ENCODE results near the gene HS1BP3.

The HS1BP3 gene

DNA sequence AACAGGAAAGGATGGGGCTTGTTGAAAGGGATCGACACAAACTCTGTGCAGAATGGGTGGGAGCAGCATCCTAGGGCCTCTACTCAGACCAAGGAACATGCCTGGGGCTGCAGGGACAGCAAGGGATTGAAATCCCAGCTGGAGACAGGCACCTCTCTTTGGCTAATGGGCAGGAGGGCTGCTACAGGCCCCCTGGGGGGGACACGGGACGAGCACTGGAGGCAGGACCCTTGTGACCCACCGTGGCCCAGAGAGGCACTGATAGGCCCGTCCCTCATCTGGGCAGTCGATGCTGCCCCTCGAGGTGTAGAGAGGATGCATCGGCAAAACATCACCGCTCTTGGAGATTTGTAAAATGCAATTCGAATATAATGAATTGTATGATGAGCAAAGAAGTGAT, 5.1 kb downstream of the HS1BP3 start:
- DNase-seq (ENCODE audit: low read depth): no peak

DNA sequence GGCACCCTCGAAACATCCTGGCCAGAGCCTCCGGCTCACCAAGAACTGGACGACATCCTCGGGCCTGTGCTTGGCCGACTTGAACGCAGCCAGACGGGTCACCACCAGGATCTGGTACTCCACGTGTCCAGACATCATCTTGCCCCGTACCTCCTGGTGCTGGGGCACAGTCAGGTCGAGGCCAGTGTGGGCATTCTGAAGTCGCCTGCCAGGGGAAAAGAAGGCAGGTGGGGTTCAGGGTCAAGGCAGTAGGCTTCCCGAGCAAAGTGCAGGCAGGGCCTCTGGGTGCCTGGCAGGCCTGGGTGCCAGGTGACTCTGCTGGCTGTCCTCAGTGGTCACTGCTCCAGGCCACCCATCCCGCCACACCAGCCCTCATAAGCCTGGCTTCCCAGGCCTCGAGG, 5.6 kb downstream of the HS1BP3 start:
- DNase-seq (ENCODE audit: low read depth): no peak

DNA sequence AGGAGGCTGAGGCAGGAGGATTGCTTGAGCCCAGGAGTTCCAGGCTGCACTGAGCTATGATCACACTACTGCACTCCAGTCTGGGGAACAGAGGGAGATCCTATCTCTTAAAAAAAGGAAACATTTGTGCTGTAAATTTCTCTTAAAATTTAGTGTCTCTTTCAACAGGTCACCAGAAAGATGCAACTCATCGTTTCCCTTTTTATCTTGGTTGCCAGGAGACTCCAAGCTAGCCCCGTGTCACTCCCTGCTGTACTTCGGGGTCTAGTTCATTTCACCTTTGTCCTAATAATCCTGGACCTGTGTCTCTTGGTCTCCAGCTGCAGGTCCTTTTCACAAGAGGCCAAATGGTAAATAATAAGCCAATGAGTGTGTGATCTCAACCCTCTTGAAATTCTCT, 7.1 kb downstream of the HS1BP3 start:
- DNase-seq (ENCODE audit: low read depth): no peak

DNA sequence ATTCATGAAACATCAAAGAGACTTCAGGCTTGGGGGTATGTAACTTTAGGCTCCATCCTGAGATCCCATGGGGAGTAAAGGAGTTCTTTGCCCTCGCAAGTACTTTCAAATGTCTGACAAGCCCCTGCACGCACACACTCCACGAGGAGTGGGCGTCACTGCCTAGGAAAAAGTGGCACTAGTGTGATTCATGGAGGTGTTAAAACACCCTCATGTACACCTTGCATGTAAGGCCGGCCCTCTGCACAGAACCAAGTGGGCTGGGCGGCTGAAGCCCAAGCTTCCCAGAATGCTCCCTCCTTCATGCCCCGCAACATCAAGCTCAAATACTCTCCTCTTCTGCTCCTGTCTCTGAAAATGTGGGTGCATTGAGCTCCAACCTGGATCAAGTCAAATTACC, 7.8 kb downstream of the HS1BP3 start:
- DNase-seq (ENCODE audit: low read depth): no peak

DNA sequence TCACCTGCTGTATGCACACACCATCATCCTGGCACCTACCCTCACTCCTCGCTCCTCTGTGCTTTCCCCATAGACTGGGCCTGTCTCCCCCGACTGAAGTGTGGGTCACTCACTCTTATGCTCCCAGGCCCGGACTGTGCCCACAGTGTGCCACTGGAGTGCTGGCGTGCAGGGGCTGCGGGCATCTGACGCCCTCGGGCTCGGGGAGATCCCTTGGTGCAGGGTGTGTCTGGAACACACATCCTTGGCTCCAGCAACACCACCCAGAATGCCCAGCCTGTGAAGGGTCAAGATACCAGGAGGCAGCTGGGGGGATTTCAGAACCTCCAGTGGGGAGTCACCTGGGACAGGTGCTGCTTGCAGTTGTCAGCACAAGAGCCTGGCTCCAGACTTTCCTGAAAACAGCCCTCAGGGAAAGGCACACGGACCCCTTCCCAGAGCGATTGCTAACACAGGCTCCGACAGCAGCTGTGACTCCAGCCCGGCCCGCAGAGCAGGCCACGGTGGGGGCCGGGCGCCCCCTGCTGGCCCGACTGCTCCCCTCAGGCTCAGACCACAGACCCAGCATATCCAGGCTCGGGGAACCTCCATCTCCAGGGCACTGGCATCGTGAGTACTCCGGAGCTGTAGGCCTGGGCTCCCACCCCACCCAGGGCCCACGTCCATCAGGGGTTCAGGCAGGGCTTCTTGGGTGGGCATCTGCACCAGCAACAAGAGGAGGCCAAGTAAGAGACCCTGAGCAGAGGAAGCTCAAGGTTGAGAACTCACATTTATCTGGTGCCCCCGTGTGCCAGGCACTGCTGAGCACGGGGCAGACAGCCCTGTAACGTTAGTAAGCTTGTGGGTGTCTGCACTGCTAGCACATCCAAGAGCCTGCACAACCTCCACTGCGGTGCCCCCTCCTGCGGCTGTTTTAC, 8.6 kb downstream of the HS1BP3 start:
- no peak for DNase-seq (ENCODE audit: low read depth)

DNA sequence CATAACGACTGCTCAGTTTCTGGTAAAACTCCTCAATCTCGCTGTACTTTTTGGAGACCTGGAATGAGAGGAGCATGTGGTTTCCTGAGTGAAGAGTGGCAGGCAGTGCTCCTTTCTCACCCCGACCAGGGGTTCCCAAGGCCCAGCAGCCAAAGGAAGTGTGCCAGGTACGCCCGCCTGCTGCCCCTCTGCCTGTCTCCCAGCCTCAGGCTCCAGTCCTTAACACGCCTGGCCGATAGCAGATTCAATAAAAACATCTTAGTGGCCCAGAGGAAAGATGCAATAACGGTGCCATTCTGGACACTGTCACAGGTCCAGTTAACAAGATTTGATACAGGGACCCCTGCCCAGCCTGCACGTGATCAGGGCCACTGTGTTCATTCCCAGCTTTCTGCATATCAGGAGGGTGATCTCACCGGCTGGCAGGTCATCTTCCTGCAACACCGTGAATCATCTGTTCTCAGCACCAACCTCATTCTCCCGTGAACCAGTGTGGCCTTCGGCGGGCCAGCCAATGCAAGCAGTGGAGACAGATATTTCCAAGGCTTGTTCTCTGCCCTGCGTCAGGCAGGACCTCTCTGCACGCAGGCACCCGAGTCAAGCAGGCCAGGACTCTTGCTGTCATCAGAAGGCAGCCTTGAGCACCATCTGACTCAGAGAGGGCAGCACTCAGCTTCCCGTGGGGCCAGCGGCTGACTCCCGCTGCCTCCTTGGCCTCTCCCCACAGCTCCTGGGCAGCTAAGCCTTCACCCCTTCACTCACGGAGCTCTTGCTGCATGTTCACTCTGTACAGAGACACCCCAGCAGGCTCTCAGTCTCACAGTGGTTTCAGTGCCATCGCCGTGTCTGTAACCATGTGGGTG, 9.5 kb downstream of the HS1BP3 start:
- DNase-seq (ENCODE audit: low read depth): no peak

DNA sequence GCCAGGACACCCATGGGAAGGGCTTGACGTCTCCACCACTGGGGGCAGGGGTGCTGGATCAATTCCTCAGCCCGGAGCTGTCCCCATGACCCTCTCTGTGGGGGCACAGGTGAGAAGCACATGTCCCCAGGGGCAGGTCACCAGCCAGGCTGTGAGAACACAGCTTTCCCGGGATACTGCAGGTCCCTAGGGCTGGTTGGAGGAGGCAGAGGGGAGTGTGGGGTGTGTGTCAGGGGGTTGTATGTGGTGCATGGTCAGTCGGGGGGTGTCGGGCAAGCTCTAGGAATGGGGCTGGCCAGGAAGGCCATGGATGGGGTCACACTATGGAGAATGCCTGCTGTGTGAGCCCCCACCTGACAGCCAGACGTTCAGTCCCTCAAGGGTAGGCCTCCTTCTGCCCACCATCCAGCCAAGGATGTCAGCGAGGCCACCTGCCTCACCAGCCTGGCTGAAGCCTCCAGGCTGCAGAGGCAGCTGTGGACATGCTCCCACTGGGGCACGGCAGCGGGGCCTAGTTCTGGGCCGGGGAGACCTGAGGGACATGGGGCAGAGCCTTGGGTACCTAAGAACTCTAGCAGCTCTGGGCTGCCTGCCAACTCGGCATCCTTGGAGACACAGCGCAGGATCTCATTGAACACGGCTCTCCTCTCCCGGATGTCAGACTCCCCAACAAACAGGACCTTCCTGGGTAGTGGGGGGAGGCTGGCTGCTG, 10.3 kb downstream of the HS1BP3 start:
- no peak for DNase-seq (ENCODE audit: low read depth)

DNA sequence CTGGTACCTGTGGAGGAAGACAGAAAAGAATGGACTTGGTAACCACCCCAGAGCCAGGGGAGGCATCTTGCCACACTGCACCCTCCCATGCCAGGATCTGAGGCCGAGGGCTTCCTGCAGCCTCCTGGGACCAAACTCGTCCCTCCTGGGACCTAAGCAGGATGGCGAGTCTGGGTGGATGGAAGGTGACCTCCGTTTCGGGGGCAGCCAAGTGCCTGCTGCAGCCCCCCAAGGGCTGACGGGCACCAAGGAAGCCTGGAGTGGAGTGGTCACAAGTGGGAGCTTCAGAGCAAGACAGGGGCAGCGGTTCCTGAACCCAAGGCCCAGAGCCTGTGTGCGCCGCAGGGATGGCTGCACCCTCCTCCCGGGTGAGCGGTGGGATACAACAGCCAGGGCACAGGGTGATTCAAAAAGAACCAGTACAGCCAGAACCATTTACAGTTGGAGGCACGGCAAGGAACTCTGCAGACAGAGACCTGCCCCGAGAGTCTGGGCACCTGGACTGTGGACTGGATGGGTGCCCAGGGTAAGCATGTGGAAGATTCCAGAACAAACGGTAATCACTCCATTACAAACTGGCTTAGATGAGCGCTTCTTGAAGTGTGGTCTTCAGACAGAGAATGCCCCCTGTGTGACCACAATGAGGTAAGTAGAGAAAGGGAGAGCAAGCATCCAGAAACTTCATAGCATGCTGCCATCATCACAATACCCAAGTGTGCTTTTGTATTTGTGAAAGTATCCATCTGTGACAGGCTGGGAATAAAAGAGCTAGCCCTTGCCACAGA, 12.1 kb downstream of the HS1BP3 start:
- no peak for DNase-seq (ENCODE audit: low read depth)

DNA sequence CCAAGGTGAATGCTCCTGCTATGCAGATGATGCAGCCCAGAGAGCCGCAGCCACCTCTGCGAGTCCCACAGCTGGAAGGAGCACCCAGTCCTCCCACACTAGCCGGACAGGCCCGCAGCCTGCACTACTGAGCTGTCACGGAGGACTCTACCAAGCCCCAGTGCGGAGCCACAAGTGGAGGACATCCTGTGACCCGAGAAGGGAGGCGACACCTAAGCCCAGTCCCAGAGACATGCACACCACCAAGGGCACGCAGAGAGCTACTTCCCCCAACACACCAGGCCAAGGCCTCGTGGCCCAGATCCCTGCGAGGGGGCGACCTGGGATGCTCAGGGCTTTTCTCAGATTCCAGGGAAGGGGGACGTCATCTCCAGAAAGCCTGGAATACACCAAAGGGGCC, 12.9 kb downstream of the HS1BP3 start:
- no peak for DNase-seq (ENCODE audit: low read depth)

DNA sequence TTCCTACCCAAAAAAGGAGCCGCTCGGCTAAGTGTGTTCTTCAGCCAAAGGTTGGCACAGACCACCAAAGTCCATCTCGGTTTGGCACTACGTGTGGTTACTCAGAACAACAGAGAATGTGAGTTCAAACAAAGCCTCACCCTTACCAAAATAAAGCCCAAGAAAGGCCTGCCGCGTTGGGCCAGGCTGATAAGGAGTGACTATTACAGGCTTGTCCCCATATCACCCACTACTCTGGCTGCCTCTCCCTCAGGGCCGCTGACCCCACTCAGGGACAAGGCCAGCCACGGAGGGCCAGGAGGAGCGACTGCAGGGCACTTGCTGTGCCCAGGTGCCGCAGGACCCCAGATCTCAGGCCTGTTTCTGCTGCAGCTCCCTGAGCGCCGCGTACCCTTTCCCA, 13.8 kb downstream of the HS1BP3 start:
- DNase-seq (ENCODE audit: low read depth): no peak

DNA sequence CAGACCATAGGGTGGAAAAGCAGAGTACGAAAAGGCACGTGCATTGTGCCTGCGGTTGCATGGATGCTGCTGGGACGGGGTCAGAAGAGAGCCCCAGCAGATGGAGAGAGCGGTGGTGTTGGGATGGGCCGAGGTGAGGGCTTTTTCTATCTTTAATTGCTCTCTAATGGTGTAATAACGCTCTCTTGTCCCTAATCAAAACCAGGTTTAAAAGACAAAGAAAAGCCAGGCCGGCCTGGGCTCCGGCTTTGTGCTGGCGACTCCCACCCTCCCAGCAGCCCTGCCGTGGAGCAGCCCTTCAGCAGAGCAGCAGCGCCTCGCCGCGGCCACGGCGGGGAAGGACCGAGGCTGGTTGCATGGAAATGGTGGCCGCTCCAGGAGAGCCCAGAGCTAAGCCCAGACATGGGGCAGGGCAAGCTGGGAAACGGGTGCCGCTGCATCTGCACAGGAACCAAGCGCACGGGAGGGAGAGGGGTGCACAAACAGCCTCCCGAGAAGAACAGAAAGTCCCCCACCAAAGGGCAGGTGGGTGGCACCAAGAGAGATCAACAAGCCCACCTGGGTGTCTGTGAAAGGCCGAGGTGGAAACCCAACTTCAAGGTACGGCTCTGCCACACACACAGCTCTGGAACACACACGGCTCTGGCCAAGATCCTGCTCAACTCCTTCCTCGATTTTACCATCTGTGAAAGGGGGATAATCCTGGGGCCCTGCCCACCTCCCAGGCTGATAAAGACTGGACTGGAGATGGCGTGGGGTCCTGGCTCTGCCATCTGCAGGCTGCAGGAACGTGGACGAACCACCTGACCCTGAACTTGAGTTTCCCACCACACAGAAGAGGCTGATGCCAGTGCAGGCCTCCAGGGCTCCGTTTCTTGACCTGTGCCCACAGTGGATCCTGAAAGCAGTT, 15.0 kb downstream of the HS1BP3 start:
- no peak for DNase-seq (ENCODE audit: low read depth)

DNA sequence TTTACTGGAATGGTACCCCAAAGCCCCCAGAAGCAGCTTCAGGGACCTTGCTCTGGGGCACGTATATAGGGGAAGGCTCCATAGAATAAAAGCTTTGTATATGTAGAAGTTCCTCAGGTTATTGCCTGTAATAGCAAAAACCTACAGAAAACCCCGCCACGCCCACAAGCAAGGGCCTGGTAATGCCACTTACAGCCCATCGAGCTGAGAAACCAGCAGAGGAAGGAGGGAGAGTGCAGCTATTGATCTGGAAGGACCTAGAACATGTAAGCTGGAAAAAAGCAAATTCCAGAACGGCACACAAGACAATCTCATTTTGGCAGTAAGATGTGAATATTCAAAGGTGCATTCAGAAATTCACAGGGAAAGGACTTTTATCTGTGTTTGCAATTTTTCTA, 15.8 kb downstream of the HS1BP3 start:
- no peak for DNase-seq (ENCODE audit: low read depth)

DNA sequence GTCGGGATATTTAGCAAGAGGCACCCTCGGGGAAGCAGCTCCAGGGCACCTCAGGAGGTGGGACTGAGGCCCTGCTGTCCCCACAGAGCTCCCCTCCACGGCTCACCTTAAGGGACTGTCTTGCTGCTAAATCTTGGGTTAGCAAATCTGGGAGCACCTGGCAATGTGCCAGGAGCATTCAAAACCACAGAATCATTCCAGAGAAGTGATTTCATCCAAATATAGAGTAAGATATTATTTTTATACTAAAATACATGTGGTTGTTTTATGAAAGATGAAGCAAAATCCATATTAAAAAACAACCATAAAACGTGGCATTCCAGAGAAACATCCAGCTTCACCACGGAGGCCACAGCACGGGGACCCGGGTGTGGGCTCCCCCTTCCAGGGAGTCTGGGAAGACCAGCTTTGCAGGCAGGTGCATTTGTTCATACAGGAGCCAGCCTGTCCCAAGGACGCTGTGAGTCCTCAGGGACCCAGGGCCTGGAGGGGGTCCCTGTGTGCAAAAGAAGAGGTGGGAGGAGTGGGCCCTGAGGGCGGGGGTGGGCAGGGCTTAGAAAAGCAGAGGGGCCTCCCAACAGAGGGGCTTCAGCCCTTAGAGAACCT, 16.3 kb downstream of the HS1BP3 start:
- DNase-seq (ENCODE audit: low read depth): peak; percentile 62

DNA sequence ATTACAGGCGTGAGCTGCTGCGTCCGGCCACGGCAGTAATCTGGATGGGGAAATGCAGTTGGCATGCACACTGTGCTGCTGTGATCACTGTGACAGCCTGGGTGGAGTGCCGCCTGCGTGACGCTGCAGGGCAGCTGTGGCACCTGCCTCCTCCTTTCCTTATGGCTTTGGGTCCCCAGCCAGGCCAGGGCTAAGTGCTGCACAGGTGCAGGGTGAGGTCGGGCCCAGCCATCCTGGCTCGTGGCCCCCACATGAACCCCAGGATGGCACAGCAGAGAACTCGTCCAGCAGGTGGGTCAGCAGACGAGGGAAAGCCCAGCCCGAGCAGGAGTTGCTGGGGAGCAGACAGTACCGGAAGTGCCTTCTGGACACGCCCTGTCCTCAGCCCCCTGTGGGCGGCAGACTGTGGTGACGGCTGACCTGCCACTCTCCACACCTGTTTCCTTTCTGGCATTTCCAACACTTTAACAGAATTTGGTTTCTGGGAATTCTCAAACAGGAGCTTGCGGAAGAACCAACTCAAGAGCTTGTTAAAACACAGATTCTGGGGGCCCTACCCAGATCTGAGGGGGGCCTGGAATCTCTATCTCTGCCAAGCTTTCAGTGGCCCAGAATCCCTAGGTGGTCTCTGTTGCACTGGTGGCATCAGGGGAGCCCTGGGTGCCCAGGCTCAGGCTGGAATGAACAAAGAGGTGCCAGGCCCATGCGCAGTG, 16.9 kb downstream of the HS1BP3 start:
- DNase-seq (ENCODE audit: low read depth): no peak

DNA sequence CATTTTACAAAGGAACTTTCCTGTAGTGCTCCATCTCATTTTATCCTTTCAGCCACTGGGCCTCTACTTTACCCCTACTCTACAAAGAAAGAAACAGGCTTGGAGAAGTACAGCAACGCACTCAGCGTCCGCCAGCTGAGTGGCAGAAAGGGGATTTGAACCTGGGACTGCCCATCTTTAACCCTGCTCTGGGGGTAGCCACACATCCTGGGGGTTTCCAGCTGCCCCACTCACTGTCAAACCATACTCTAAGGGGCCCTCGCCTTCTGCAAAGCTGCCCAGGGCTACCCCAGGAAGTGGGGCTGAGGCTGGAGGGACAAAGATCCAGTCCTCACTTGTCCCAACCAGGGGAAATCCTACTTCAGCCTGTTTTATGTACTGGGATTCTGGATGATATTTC, 17.9 kb downstream of the HS1BP3 start:
- no peak for DNase-seq (ENCODE audit: low read depth)

DNA sequence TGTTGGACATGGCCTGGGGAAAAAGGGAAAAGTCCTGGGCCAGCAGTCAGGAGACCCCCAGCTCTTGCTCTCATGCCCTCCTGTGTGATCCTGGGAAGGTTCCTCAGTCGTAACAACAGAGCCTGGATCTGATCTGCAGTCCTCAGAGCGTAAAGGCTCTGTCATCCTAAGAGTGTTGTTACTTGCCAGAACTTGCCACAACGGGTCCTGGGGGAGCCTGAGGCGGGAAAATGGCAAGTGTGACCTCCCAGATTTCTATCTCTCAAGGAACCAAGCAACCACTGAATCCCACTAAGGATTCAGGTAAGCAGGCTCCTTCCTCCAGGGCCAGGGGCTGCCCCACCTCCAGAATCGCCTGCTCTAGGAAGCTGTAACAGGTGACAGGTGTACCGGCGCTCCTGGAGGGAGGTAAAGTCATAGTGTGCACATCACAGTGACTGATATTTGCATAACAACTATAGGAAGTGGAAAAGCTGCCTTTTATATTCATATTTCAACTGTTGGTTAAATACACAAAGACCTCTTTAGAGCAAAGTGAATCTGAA, 18.4 kb downstream of the HS1BP3 start:
- DNase-seq (ENCODE audit: low read depth): no peak

DNA sequence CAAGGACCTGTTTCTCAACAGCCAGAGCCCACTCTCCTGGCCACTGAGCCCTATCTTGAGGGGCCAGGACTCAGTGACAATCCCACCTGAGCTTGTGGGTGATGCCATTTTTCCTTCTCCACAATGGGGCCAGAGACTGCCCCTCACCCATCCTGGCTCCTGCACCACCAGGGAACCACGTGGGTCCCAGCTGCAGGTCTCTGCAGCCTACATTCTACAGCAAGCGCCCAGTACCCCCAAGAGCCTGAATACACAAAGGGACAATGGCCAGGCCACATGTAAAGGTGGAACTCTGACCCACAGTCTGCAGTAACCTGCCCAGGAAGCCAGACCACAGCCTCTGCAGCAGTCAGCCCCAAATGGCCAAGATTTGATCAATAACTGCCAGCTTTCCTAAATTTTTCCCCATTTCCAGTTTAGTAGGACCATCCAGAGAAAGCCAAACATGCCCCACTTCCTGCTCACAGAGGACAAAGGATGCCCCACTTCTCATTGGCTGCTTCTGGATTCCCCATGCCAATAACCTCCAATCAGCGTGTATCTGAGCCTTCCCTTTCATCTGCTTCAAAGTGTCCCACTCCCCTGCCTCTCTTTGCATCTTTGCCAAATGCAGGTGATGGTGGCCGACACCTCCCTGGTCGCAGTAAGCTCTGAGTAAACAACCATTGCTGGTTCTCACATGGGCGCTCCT, 19.1 kb downstream of the HS1BP3 start:
- no peak for DNase-seq (ENCODE audit: low read depth)

DNA sequence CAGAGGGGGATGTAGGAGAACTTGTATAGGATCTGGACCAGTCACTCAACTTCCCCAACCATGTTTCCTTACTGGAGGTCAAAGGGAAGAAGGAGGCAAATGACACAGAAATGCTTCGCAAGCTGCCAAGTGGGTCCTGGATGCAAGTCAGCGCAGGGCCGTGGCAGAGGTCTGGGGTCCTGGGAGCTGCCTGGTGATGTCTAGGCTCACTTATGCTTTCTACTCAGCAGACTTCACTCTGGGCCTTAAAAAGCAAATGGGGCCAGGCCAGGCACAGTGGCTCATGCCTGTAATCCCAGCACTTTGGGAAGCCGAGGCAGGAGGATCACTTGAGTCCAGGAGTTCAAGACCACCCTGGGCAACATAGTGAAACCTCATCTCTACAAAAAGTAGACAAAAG, 19.9 kb downstream of the HS1BP3 start:
- no peak for DNase-seq (ENCODE audit: low read depth)
